ENCODE measurements around the gene CCT3. TPM values are rescaled to one million over a fixed set of nuclear protein-coding genes. Genes with fewer than 3 reads are reported as not detected.
A peak's percentile ranks its signal among the peaks of the same experiment; 100 is the strongest.
"Not testable (repeated sequence)": the region's sequence is repeated elsewhere in the genome, so short reads cannot be mapped to it uniquely, and the experiment has no call there.

The CCT3 gene
- total RNA-seq, 1 experiment from 2014 or later: 340 TPM

- Mint-ChIP-seq H3K27me3 (ENCODE audit: insufficient read depth, unreplicated experiment) (no peaks in the 10 kb centered on the region), H3K27ac (ENCODE audit: unreplicated experiment) (no peak overlapping the region), H3K36me3 (ENCODE audit: insufficient read depth, unreplicated experiment) (no peaks in the 10 kb centered on the region), H3K9me3 (ENCODE audit: unreplicated experiment) (no peaks in the 10 kb centered on the region), H3K4me3 (ENCODE audit: unreplicated experiment) (no peak overlapping the region), H3K4me1 (ENCODE audit: low read depth, unreplicated experiment) (peaks cover 8% of the 10 kb centered on the region)
- CTCF ChIA-PET: interaction anchor here (1.2 kb wide), 1 partner anchor 98 kb away, joined by 9 read pairs; no protein-coding TSS in a partner anchor
- DNase-seq: no peak
- POLR2A ChIA-PET: no interaction called here
- Histone ChIP-seq H3K27me3 (replicated peaks; ENCODE audit: control insufficient read depth, insufficient read depth, low read length) (no peaks in the 10 kb centered on the region), H3K36me3 (ENCODE audit: control insufficient read depth, insufficient read depth, low read length) (no peaks in the 10 kb centered on the region), H3K9me3 (no peaks in the 10 kb centered on the region), H3K4me1 (peaks cover 9% of the 10 kb centered on the region; the same call in 1 of the 2 replicates), H3K4me3 (ENCODE audit: low read depth, low read length) (no peak overlapping the region)
- BruUV-seq (replicated peaks): no TSS peak
- TF ChIP-seq, protein P1, sequence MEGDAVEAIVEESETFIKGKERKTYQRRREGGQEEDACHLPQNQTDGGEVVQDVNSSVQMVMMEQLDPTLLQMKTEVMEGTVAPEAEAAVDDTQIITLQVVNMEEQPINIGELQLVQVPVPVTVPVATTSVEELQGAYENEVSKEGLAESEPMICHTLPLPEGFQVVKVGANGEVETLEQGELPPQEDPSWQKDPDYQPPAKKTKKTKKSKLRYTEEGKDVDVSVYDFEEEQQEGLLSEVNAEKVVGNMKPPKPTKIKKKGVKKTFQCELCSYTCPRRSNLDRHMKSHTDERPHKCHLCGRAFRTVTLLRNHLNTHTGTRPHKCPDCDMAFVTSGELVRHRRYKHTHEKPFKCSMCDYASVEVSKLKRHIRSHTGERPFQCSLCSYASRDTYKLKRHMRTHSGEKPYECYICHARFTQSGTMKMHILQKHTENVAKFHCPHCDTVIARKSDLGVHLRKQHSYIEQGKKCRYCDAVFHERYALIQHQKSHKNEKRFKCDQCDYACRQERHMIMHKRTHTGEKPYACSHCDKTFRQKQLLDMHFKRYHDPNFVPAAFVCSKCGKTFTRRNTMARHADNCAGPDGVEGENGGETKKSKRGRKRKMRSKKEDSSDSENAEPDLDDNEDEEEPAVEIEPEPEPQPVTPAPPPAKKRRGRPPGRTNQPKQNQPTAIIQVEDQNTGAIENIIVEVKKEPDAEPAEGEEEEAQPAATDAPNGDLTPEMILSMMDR (IDR thresholded peaks at IDR 0.05; ENCODE audit: insufficient read depth in 1 of 2, low read depth in 1 of 2, low read length in 1 of 2, severe bottlenecking in 1 of 2, unreplicated experiment in 1 of 2): no peak
- intact Hi-C loops (cut with micrococcal nuclease; ENCODE audit: unreplicated experiment): no loop called here
These were observed 9.2 kb upstream of the CCT3 start for GRCh38 chr1:156347331-156347730.

DNA sequence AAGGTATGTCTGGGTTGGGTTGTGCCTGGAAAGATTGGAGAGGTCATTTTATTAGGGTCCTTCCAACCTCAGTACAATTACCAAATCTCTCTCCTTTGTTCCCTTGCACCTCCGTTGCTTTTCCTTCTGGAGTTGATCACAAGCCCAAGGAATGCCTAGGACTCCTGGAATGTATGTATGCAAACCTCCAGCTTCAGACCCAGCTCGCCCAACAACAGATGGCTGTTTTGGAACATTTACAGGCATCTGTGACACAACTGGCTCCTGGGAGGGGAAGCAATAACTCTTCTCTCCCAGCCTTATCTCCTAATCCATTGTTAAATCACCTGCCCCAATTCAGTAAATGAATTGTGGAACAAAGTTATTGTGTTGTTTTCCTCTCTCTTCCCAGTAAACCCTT, 8.5 kb upstream of the CCT3 start:
- TF ChIP-seq, protein P1 (IDR thresholded peaks at IDR 0.05; ENCODE audit: insufficient read depth in 1 of 2, low read depth in 1 of 2, low read length in 1 of 2, severe bottlenecking in 1 of 2, unreplicated experiment in 1 of 2): no peak
- H3K27me3 Mint-ChIP-seq (ENCODE audit: insufficient read depth, unreplicated experiment): no peaks in the 10 kb centered on the region
- POLR2A ChIA-PET: no interaction called here

GRCh38 chr1:156346035-156346434, 7.9 kb upstream of the CCT3 start:
- BruUV-seq (replicated peaks); H3K9me3 Mint-ChIP-seq (ENCODE audit: unreplicated experiment); H3K4me1 ChIP-seq; H3K36me3 ChIP-seq (ENCODE audit: control insufficient read depth, insufficient read depth, low read length); H3K4me3 Mint-ChIP-seq (ENCODE audit: unreplicated experiment); H3K4me1 Mint-ChIP-seq (ENCODE audit: low read depth, unreplicated experiment); H3K27me3 Mint-ChIP-seq (ENCODE audit: insufficient read depth, unreplicated experiment); intact Hi-C loops (cut with micrococcal nuclease; ENCODE audit: unreplicated experiment); DNase-seq; H3K27me3 ChIP-seq (replicated peaks; ENCODE audit: control insufficient read depth, insufficient read depth, low read length); H3K9me3 ChIP-seq; H3K36me3 Mint-ChIP-seq (ENCODE audit: insufficient read depth, unreplicated experiment); POLR2A ChIA-PET; H3K27ac Mint-ChIP-seq (ENCODE audit: unreplicated experiment); H3K4me3 ChIP-seq (ENCODE audit: low read depth, low read length): not testable (repeated sequence)
- CTCF ChIA-PET: interaction anchor here (0.7 kb wide), 1 partner anchor 123 kb away, joined by 6 read pairs; no protein-coding TSS in a partner anchor

More for the DNA sequence above, 8.5 kb upstream of the CCT3 start:
- Mint-ChIP-seq H3K4me3 (ENCODE audit: unreplicated experiment) (no peak overlapping the region), H3K27ac (ENCODE audit: unreplicated experiment) (no peak overlapping the region), H3K36me3 (ENCODE audit: insufficient read depth, unreplicated experiment) (no peaks in the 10 kb centered on the region), H3K9me3 (ENCODE audit: unreplicated experiment) (no peaks in the 10 kb centered on the region), H3K4me1 (ENCODE audit: low read depth, unreplicated experiment) (peaks cover 8% of the 10 kb centered on the region)
- CTCF ChIA-PET: interaction anchor here (0.7 kb wide), 1 partner anchor 122 kb away, joined by 6 read pairs; no protein-coding TSS in a partner anchor
- no peaks in the 10 kb centered on the region for H3K27me3 ChIP-seq (replicated peaks; ENCODE audit: control insufficient read depth, insufficient read depth, low read length)
- H3K4me1 ChIP-seq: peaks cover 9% of the 10 kb centered on the region; the same call in 1 of the 2 replicates
- no peaks in the 10 kb centered on the region for H3K9me3 ChIP-seq
- BruUV-seq (replicated peaks): no TSS peak
- intact Hi-C loops (cut with micrococcal nuclease; ENCODE audit: unreplicated experiment): no loop called here
- no peak overlapping the region for H3K4me3 ChIP-seq (ENCODE audit: low read depth, low read length)
- no peaks in the 10 kb centered on the region for H3K36me3 ChIP-seq (ENCODE audit: control insufficient read depth, insufficient read depth, low read length)
- peak in 1 of 2 experiments; percentile 40 for DNase-seq

Measured in Caco-2 (cell line).